Peyer's patch (tissue), 4 donors: ENCODE data around the gene KSR2.

Experiments used
- POLR2A ChIP-seq, 2 donors: fragments of 450-650 bp; IDR thresholded peaks; one replicate each; pipeline ENCODE4 v1.5.1; 2017; ENCODE audit warnings: antibody characterized with exemption in 2 of 2, mild to moderate bottlenecking in 2 of 2, moderate library complexity in 2 of 2
- TF ChIP-seq, protein P1 (sequence below), 6 experiments: fragments of 450-650 bp in 4 of 6; fragments of 200-600 bp in 2 of 6; sonication (generic) in 1 of 6; IDR thresholded peaks; one replicate each; pipeline ENCODE4 v1.5.1; 2017 to 2019; ENCODE audit warnings: antibody characterized with exemption in 6 of 6, mild to moderate bottlenecking in 3 of 6, moderate library complexity in 1 of 6

DNA sequence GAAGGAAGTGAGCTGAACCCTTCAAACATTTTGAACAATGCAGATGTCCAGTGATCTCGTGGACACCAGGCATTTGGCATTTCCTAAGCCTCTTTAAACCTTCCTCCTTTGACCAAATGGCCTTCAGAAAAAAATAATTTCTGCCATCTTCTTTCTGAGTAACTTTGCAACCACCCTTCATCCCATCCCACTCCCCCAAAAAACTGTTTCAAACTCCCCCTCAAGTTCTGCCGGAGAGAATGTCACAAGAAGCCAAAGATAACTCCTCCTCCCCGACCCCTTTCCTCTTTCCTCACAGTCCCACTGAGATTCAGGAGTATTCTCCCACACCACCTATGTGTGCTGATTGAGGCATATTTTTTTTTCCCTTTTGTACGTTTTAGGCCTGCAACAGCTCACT, 1.7 kb downstream of the KSR2 start:
- TF ChIP-seq, protein P1, sequence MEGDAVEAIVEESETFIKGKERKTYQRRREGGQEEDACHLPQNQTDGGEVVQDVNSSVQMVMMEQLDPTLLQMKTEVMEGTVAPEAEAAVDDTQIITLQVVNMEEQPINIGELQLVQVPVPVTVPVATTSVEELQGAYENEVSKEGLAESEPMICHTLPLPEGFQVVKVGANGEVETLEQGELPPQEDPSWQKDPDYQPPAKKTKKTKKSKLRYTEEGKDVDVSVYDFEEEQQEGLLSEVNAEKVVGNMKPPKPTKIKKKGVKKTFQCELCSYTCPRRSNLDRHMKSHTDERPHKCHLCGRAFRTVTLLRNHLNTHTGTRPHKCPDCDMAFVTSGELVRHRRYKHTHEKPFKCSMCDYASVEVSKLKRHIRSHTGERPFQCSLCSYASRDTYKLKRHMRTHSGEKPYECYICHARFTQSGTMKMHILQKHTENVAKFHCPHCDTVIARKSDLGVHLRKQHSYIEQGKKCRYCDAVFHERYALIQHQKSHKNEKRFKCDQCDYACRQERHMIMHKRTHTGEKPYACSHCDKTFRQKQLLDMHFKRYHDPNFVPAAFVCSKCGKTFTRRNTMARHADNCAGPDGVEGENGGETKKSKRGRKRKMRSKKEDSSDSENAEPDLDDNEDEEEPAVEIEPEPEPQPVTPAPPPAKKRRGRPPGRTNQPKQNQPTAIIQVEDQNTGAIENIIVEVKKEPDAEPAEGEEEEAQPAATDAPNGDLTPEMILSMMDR (IDR thresholded peaks at IDR 0.05), result no peak
- no peak for TF ChIP-seq POLR2A (IDR thresholded peaks at IDR 0.05)
